Smooth muscle cell (in vitro differentiated cells): Measurements from ENCODE around the gene GNA14. TPM values are rescaled to one million over a fixed set of nuclear protein-coding genes. Genes with fewer than 3 reads are reported as not detected.
A peak's percentile ranks its signal among the peaks of the same experiment; 100 is the strongest.

Experiments
- DNase-seq: peaks from one replicate; lab custom pipeline; 2025; ENCODE audit not compliant: unreplicated experiment; lab: John Stamatoyannopoulos, UW
- H2AFZ ChIP-seq: fragments of 200-600 bp; sonication (generic); 2 replicates; pipeline ENCODE4 v1.6.0; 2016; ENCODE audit warnings: antibody characterized with exemption, low read depth, mild to moderate bottlenecking
- H3F3A ChIP-seq: fragments of 200-600 bp; sonication (generic); 2 replicates; pipeline ENCODE4 v1.6.0; 2017; ENCODE audit warnings: antibody characterized with exemption, low read depth
- H3K27ac ChIP-seq: fragments of 200-600 bp; sonication (generic); 2 replicates; pipeline ENCODE4 v1.5.1; 2016; ENCODE audit warnings: low read depth, mild to moderate bottlenecking
- H3K27me3 ChIP-seq: fragments of 200-600 bp; sonication (generic); 2 replicates; pipeline ENCODE4 v1.6.1; 2016; ENCODE audit warnings: low read depth, mild to moderate bottlenecking
- H3K36me3 ChIP-seq: fragments of 200-600 bp; sonication (generic); 2 replicates; pipeline ENCODE4 v1.5.1; 2016; ENCODE audit warnings: low read depth
- H3K4me1 ChIP-seq: fragments of 200-600 bp; sonication (generic); 2 replicates; pipeline ENCODE4 v1.5.1; 2016; ENCODE audit warnings: low read depth
- H3K4me2 ChIP-seq: fragments of 200-600 bp; sonication (generic); 2 replicates; pipeline ENCODE4 v1.6.0; 2016; ENCODE audit warnings: mild to moderate bottlenecking
- H3K4me3 ChIP-seq: fragments of 200-600 bp; sonication (generic); 2 replicates; pipeline ENCODE4 v1.5.1; 2016; ENCODE audit warnings: mild to moderate bottlenecking
- H3K79me2 ChIP-seq: fragments of 200-600 bp; sonication (generic); 2 replicates; pipeline ENCODE4 v1.6.0; 2016; ENCODE audit warnings: low read depth, mild to moderate bottlenecking
- H3K9ac ChIP-seq: fragments of 200-600 bp; sonication (generic); 2 replicates; pipeline ENCODE4 v1.6.0; 2016; ENCODE audit warnings: low read depth
- H3K9me3 ChIP-seq: fragments of 200-600 bp; sonication (generic); replicated peaks from 2 replicates; pipeline ENCODE4 v1.5.1; 2016; ENCODE audit warnings: low read depth
- H4K20me1 ChIP-seq: fragments of 200-600 bp; sonication (generic); 2 replicates; pipeline ENCODE4 v1.6.0; 2016; ENCODE audit warnings: low read depth
- CTCF ChIP-seq: fragments of 200-600 bp; sonication (generic); IDR thresholded peaks from 2 replicates; pipeline ENCODE4 v1.5.1; 2017; ENCODE audit warnings: borderline replicate concordance, mild to moderate bottlenecking, antibody characterized with exemption; ENCODE audit not compliant: insufficient read depth, poor library complexity, severe bottlenecking
- WGBS: methylation state at CpG from one replicate; pipeline ENCODE4 v1.1.7; 2016; ENCODE audit warnings: low lambda C conversion rate; 5-methylcytosine and 5-hydroxymethylcytosine counted together
- polyA plus RNA-seq: library from polyadenylated mRNA; unstranded; fragments of >200 nt; fragmentation: Nextera tagmentation; extraction: Ambion mirVana; gene quantifications from 2 replicates; pipeline ENCODE4 v1.2.1, GENCODE V29; 2016
- total RNA-seq: library from RNA; depleted of rRNA; stranded (reverse); fragments of >200 nt; gene quantifications from 2 replicates; pipeline ENCODE4 v1.2.3, GENCODE V29; 2014

The GNA14 gene
- total and polyA plus RNA-seq, 2 experiments from 2014 or later = 1.6 to 10.2 TPM

- no peak overlapping the region for H3K9ac ChIP-seq
- no peaks in the 10 kb centered on the region for H3K9me3 ChIP-seq
- H2AFZ ChIP-seq = no peak overlapping the region
- H3K36me3 ChIP-seq = no peaks in the 10 kb centered on the region
- 83% methylated on average over 3 of the region's 3 CpGs for WGBS
- no peaks in the 10 kb centered on the region for H3K27me3 ChIP-seq
- H3K4me2 ChIP-seq = no peak overlapping the region
- no peak overlapping the region for H3K4me3 ChIP-seq
- no peaks in the 10 kb centered on the region for H3K79me2 ChIP-seq
- peaks cover 6% of the 10 kb centered on the region for H3F3A ChIP-seq
- no peak for DNase-seq
- no peaks in the 10 kb centered on the region for H3K4me1 ChIP-seq
- H3K27ac ChIP-seq = no peak overlapping the region
- H4K20me1 ChIP-seq = no peaks in the 10 kb centered on the region
- no peak for TF ChIP-seq CTCF
Measured at GRCh38 chr9:77594963-77595362, 53.2 kb downstream of the GNA14 start.

- H3F3A ChIP-seq = peaks cover 6% of the 10 kb centered on the region
- no peaks in the 10 kb centered on the region for H3K36me3 ChIP-seq
- no peaks in the 10 kb centered on the region for H3K27me3 ChIP-seq
- no peak for DNase-seq
- H3K79me2 ChIP-seq = no peaks in the 10 kb centered on the region
- no peak overlapping the region for H3K9ac ChIP-seq
- H3K4me1 ChIP-seq = no peaks in the 10 kb centered on the region
- 91% methylated on average over 4 of the region's 4 CpGs for WGBS
- no peak overlapping the region for H3K4me3 ChIP-seq
- H2AFZ ChIP-seq = no peak overlapping the region
- no peaks in the 10 kb centered on the region for H3K9me3 ChIP-seq
- no peak overlapping the region for H3K4me2 ChIP-seq
- no peak overlapping the region for H3K27ac ChIP-seq
- no peaks in the 10 kb centered on the region for H4K20me1 ChIP-seq
- TF ChIP-seq CTCF = no peak
Measured at GRCh38 chr9:77593528-77593927, 54.6 kb downstream of the GNA14 start.

- H3K9ac ChIP-seq = no peak overlapping the region
- H3K36me3 ChIP-seq = no peaks in the 10 kb centered on the region
- no peak for DNase-seq
- H3K4me3 ChIP-seq = no peak overlapping the region
- WGBS = 54% methylated on average over 2 of the region's 2 CpGs
- no peaks in the 10 kb centered on the region for H4K20me1 ChIP-seq
- H2AFZ ChIP-seq = no peak overlapping the region
- no peak overlapping the region for H3K4me2 ChIP-seq
- H3K9me3 ChIP-seq = no peaks in the 10 kb centered on the region
- H3K27me3 ChIP-seq = no peaks in the 10 kb centered on the region
- H3K79me2 ChIP-seq = no peaks in the 10 kb centered on the region
- peaks cover 6% of the 10 kb centered on the region for H3K4me1 ChIP-seq
- no peak overlapping the region for H3K27ac ChIP-seq
- no peak for TF ChIP-seq CTCF
- H3F3A ChIP-seq = peaks cover 8% of the 10 kb centered on the region
Measured at GRCh38 chr9:77592476-77592875, 55.6 kb downstream of the GNA14 start.

GRCh38 chr9:77589046-77589795 lies 58.9 kb downstream of the GNA14 start:
- no peaks in the 10 kb centered on the region for H4K20me1 ChIP-seq
- H3K27ac ChIP-seq = peak overlapping the region; percentile 56
- H3K27me3 ChIP-seq = no peaks in the 10 kb centered on the region
- no peak overlapping the region for H3K4me3 ChIP-seq
- no peaks in the 10 kb centered on the region for H3K9me3 ChIP-seq
- H3K9ac ChIP-seq = no peak overlapping the region
- H2AFZ ChIP-seq = no peak overlapping the region
- TF ChIP-seq CTCF = no peak
- no peaks in the 10 kb centered on the region for H3K79me2 ChIP-seq
- no peaks in the 10 kb centered on the region for H3K36me3 ChIP-seq
- WGBS = 61% methylated on average over 6 of the region's 6 CpGs
- H3K4me1 ChIP-seq = peaks cover 6% of the 10 kb centered on the region
- H3F3A ChIP-seq = peaks cover 9% of the 10 kb centered on the region
- H3K4me2 ChIP-seq = peak overlapping the region; percentile 45
- no peak for DNase-seq
